Duodenal mucosa (tissue), 2 donors: ENCODE measurements around the gene AATF.

ENCODE experiments used
- H3K27ac ChIP-seq: one replicate; pipeline ENCODE4 v1.7.0; 2013; ENCODE audit warnings: low read depth, low read length
- H3K27me3 ChIP-seq, 2 donors: one replicate each; pipeline ENCODE4 v1.7.0; 2013; ENCODE audit warnings: low read length in 2 of 2, control low read depth in 1 of 2; ENCODE audit not compliant: insufficient read depth in 2 of 2, control insufficient read depth in 1 of 2
- H3K36me3 ChIP-seq, 2 donors: one replicate each; pipeline ENCODE4 v1.7.0; 2013; ENCODE audit warnings: low read length in 2 of 2, control low read depth in 1 of 2; ENCODE audit not compliant: insufficient read depth in 2 of 2, control insufficient read depth in 1 of 2
- H3K4me1 ChIP-seq, 2 donors: one replicate each; pipeline ENCODE4 v1.7.0; 2013; ENCODE audit warnings: low read length in 2 of 2, control low read depth in 1 of 2; ENCODE audit not compliant: insufficient read depth in 2 of 2, control insufficient read depth in 1 of 2
- H3K4me3 ChIP-seq, 2 donors: one replicate each; pipeline ENCODE4 v1.7.0; 2013; ENCODE audit warnings: low read length in 2 of 2, low read depth in 1 of 2
- H3K9ac ChIP-seq, 2 donors: one replicate each; pipeline ENCODE4 v1.7.0; 2013; ENCODE audit warnings: low read length in 2 of 2, low read depth in 1 of 2
- H3K9me3 ChIP-seq, 2 donors: one replicate each; pipeline ENCODE4 v1.7.0; 2013; ENCODE audit warnings: low read length in 2 of 2, control low read depth in 1 of 2; ENCODE audit not compliant: control insufficient read depth in 1 of 2

The AATF gene

DNA sequence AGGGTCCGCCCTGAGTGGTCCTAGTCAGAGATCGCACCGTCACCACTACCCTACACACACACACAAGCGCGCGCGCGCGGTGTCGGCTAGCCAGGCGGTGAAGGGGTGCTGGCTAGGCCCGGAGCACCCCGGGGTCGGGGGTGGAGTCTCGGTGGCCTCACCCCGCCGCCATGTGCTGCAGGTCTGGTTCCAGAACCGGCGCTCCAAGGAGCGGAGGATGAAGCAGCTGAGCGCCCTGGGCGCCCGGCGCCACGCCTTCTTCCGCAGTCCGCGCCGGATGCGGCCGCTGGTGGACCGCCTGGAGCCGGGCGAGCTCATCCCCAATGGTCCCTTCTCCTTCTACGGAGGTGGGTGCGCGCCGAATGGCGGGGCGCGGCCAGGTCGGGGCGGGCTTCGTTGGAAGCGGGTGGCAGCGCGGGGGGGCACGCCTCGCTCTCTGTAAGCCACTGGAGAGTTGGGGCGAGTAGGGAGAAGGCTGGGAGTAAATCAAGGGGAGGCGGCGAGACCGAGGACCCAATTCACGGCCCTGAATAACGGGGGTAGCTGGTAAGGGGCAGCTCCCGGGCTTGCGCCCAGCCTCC, 6.6 kb upstream of the AATF start:
- Histone ChIP-seq H3K4me3 (no peak overlapping the region), H3K36me3 (no peaks in the 10 kb centered on the region), H3K9me3 (no peaks in the 10 kb centered on the region), H3K27me3 (peaks cover 98 to 99% of the 10 kb centered on the region in 2 donors), H3K27ac (no peak overlapping the region), H3K4me1 (peaks cover 5 to 19% of the 10 kb centered on the region in 2 donors), H3K9ac (no peak overlapping the region)

DNA sequence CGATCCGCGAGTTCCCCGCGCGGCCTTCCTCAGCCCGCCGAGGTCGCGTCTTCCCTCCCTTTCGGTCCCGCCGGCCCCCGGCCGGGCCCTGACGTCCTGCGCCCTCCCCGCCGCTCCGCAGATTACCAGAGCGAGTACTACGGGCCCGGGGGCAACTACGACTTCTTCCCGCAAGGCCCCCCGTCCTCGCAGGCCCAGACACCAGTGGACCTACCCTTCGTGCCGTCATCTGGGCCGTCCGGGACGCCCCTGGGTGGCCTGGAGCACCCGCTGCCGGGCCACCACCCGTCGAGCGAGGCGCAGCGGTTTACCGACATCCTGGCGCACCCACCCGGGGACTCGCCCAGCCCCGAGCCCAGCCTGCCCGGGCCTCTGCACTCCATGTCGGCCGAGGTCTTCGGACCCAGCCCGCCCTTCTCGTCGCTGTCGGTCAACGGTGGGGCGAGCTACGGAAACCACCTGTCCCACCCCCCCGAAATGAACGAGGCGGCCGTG, 6.1 kb upstream of the AATF start:
- Histone ChIP-seq H3K4me1 (peaks cover under 1 to 13% of the 10 kb centered on the region in 2 donors), H3K9me3 (no peaks in the 10 kb centered on the region), H3K36me3 (no peaks in the 10 kb centered on the region), H3K27ac (no peak overlapping the region), H3K9ac (no peak overlapping the region), H3K4me3 (no peak overlapping the region), H3K27me3 (peaks cover 98 to 99% of the 10 kb centered on the region in 2 donors)

DNA sequence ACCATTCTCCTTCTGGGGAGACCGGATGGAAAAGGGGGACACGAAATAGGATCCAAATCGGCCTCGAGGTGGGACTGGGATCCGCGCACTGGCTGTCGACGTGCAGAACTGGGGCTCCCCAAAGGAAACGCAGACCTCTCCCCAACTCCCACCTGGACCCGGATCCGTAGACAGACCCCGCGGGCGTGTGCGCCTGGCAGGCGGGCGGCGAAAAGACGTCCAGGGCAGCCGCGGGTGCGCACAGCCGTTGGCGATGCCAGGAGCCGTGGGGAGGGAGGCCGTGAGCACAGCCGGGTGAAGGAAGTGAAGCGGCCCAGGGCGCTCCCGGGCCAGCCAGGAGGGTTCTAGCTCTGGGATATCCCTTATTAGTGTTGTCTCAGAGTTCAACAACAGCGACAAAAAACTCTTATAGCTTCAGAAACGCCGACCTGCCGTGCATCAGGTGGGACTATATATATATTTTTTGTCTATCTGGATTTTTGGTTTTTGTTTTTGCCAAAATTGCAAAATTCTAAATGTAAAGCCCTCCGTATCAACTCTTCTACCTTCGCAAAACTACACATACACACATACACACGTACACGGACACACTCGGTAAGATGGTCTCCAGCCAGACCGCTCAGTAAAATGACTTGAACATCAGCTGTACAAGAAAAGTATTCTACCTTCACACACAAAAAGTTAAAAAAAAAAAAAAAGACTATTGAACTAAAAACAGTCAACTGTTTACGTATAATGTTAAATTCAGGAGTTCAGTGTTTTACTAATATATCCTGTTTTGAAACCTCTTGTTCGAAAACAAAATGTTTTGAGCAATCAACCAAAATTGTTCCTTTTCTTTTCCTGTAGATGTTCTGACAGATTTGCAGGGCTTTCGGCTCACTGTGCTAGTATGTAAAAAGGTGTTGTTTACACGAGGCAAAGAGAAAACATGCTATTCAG, 5.2 kb upstream of the AATF start:
- Histone ChIP-seq H3K4me1 (peaks cover 6 to 12% of the 10 kb centered on the region in 2 donors), H3K27me3 (peaks cover 93 to 95% of the 10 kb centered on the region in 2 donors), H3K9ac (no peak overlapping the region), H3K36me3 (no peaks in the 10 kb centered on the region), H3K9me3 (no peaks in the 10 kb centered on the region), H3K27ac (no peak overlapping the region), H3K4me3 (no peak overlapping the region)

DNA sequence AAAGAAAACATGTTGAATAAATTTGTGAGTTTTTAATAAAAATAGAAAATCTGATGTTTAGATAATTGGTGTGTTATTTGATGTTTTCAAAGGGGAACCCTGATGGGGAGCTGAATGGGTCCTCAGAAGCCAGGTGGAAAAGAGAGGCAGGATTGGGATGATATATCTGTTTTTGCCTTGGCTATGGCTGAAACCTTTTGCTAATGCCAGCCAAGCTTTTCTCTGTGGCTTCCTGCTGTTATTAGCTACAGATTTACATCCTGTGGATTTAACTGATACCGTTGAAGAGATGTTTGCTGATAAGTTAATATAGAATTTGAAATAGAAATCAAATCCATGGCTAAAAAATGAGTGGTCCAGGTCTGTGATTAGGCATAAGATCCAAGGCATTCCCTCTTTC, 4.2 kb upstream of the AATF start:
- Histone ChIP-seq H3K36me3 (no peaks in the 10 kb centered on the region), H3K27me3 (peaks cover 82 to 85% of the 10 kb centered on the region in 2 donors), H3K27ac (no peak overlapping the region), H3K9ac (no peak overlapping the region), H3K9me3 (no peaks in the 10 kb centered on the region), H3K4me1 (peaks cover 8% of the 10 kb centered on the region in 2 donors), H3K4me3 (no peak overlapping the region)

DNA sequence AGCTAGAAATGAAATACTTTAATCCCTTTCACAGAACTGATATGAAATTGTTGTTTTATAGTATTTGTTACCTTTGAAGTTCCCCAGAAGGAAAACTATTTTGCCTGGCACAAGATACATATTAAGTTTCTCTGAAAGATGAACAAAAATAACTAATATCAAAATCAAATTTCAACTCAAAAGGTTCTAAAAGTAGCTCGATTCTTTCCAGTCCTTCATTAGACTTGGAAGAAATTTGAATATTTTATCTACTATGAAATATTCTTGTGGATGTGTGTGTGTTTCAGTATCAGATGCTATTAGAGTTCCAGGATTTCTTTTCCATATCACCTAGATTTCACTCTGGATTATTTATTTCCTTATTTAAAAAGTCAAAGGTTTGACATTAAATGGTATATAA, 3.6 kb upstream of the AATF start:
- H3K4me3 ChIP-seq = no peak overlapping the region
- H3K4me1 ChIP-seq = peaks cover 13 to 14% of the 10 kb centered on the region in 2 donors
- no peak overlapping the region for H3K9ac ChIP-seq
- H3K9me3 ChIP-seq = no peaks in the 10 kb centered on the region
- no peaks in the 10 kb centered on the region for H3K36me3 ChIP-seq
- no peak overlapping the region for H3K27ac ChIP-seq
- peaks cover 78 to 80% of the 10 kb centered on the region in 2 donors for H3K27me3 ChIP-seq

DNA sequence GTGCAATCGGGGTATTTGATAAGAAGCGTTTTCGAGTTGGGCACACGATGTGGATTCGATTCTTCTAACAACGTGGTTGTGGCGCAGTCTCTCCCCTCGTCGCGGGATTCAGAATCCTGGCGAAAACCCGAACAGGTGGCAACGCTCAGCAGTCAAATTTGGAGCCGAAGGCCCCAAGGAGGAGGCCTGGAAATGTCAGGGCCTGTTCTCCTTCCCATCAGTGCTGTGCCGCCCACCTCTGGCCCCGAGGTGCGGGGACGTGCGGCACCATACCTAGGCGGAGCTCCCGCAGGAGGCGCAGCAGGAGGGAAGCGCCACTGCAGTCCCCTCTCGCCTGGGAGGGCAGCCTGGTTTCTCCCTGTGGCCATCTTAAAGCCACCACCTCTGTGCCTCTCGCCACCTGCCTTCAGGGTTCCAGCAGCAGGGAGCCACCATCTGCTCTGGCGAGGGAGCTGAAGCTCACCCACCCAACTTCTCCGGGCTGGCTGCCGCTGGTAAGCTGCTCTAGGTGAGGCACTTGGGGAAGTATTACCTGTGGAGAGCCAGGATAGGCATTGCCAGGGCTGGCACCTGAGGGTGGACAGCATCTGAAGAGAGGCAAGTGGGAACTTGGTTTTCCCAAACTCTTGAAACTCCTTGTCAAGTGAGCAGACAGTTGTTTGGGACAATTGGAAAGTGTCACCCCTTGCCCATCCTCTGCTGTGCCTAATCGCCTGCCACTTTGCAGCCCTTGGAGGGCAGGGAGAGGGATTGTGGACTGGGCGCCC, 2.6 kb upstream of the AATF start:
- Histone ChIP-seq H3K9ac (no peak overlapping the region), H3K36me3 (peaks cover 0 to 5% of the 10 kb centered on the region in 2 donors), H3K27ac (no peak overlapping the region), H3K9me3 (no peaks in the 10 kb centered on the region), H3K4me1 (peaks cover 20 to 21% of the 10 kb centered on the region in 2 donors), H3K27me3 (peaks cover 68 to 70% of the 10 kb centered on the region in 2 donors), H3K4me3 (no peak overlapping the region)

DNA sequence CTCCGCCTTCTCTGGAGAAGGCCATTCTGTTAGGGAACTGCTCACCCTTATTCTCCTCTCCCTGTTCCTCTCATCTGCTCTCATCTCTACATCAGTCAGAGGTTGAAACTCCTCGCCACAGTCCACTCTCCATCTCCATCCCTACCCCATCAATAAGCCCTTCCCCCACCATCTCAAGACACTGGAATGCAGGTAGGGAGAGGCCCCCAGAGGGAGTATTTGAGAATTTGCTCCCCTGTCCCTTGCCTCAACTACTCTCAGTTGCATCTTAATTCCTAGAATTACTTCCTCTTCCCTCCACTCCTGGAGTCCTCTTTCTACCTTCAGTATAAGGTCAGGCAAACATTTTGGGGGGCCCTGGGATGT, 2.0 kb upstream of the AATF start:
- no peak overlapping the region for H3K4me3 ChIP-seq
- H3K4me1 ChIP-seq = peaks cover 21 to 25% of the 10 kb centered on the region in 2 donors

DNA sequence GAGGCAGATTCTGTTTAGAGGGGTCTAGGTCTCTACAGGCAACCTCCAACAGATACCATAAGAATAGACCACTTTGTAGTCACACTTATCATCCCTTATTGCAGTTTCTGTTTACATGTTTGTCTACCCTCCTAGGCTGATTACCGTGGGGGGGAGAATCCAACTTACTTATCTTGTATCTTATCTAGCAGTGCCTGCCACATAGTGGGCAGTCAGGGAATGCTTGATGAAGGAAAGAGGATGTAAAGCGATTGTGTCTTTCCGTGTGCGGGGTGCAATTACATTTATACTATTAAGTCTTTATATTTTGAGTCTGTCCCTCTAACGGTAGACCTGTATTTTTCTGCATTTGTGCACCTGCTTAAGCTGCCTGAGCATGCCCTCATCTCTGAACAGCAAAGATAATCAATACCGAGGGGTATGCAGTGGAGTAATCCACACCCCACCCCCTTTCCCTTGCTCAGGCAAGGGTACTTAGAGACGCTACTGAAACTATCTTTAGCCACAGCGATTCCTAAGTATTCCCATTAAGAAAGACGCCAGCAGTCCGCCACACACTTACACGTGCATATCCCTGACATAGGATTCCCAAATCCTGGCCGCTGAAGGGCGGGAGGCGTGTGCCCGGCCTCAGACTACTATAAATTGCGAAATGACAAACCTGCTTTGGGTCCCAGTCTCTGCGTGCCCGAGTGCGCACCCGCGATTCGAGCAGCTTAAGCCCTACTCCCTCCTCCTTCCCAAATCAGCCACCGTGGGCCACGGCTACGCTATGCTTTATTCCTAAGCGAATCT, 635 bp upstream of the AATF start:
- Histone ChIP-seq H3K9me3 (no peaks in the 10 kb centered on the region), H3K36me3 (peaks cover 10 to 19% of the 10 kb centered on the region in 2 donors), H3K27ac (peak overlapping the region; percentile 92), H3K9ac (peak overlapping the region; percentile 34 to 89), H3K4me1 (peaks cover 24 to 30% of the 10 kb centered on the region in 2 donors), H3K27me3 (peaks cover 48 to 50% of the 10 kb centered on the region in 2 donors), H3K4me3 (peak overlapping the region; percentile 72 to 74)

More for the DNA sequence above, 2.0 kb upstream of the AATF start:
- H3K36me3 ChIP-seq = peaks cover under 1 to 5% of the 10 kb centered on the region in 2 donors
- H3K27me3 ChIP-seq = peaks cover 62 to 65% of the 10 kb centered on the region in 2 donors
- H3K9ac ChIP-seq = no peak overlapping the region
- H3K9me3 ChIP-seq = no peaks in the 10 kb centered on the region
- no peak overlapping the region for H3K27ac ChIP-seq

DNA sequence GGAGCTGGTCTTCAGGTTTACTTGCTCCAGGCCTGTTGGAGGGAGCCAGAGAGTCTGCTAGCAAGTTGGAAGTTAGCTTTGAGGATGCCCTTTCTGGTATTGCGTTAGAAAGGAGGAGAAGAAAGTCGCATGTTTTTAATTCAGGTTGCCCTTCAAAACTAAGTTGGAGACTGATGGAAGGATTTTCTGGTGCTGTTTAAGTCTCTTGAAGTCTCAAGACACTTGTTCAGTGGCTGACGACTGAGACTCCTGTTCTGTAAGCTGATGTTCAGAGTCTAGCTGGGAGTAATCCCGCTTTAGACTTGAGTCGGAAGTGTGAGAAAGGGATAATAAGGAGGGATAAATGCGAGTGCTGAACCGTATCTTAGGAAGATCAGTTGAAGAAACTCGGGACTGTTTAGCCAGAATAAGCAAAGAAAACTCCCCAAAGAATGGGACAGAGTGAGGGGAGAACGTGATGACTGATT, 740 bp downstream of the AATF start:
- peak overlapping the region; percentile 92 for H3K27ac ChIP-seq
- H3K9ac ChIP-seq = peak overlapping the region; percentile 89 to 97
- peaks cover 24 to 30% of the 10 kb centered on the region in 2 donors for H3K4me1 ChIP-seq
- peak overlapping the region; percentile 72 to 74 for H3K4me3 ChIP-seq
- H3K27me3 ChIP-seq = peaks cover 35 to 37% of the 10 kb centered on the region in 2 donors
- no peaks in the 10 kb centered on the region for H3K9me3 ChIP-seq
- peaks cover 23 to 33% of the 10 kb centered on the region in 2 donors for H3K36me3 ChIP-seq
